ENCODE data around the gene NUDT4. TPM values are rescaled to one million over a fixed set of nuclear protein-coding genes. Genes with fewer than 3 reads are reported as not detected.

NUDT4 gene
- total and polyA plus RNA-seq, 10 of the 15 experiments (the other 5 are each of a cell fraction or from before 2014, with no cell fraction given): 26.6 to 91.6 (median 63.1) TPM

DNA sequence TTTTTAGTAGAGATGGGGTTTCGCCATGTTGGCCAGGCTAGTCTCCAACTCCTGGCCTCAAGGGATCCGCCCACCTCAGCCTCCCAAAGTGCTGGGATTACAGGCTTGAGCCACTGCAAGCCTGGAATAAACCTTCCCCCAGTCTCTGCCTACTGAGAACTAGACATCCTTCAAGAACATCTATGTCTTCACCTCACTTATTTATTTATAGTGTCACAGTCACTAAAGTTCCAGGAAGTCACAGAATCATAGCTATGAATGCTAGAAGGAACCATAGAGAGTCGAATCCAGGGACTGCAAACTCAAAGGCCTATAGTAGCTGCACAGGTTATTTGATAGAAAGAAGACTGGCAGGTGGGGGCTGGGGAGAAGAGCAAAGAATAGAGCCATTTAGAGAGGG, 44.7 kb upstream of the NUDT4 start:
- Histone ChIP-seq H3K4me3 (no peak overlapping the region), H3K79me2 (ENCODE audit: control insufficient read depth, insufficient read depth, low read length) (no peaks in the 10 kb centered on the region), H3K9ac (ENCODE audit: control insufficient read depth, insufficient read depth, low read length) (no peak overlapping the region), H3K36me3 (ENCODE audit: control insufficient read depth in 2 of 2, insufficient read depth in 2 of 2, low read length in 1 of 2) (no peaks in the 10 kb centered on the region), H3K27ac (ENCODE audit: control insufficient read depth, insufficient read depth) (no peak overlapping the region), H4K20me1 (ENCODE audit: control insufficient read depth, insufficient read depth) (no peaks in the 10 kb centered on the region), H2AFZ (ENCODE audit: control insufficient read depth, low read depth, low read length) (no peak overlapping the region), H3K9me3 (replicated peaks; ENCODE audit: control insufficient read depth, insufficient read depth, low read length) (no peaks in the 10 kb centered on the region), H3K27me3 (replicated peaks in 1 of 2; ENCODE audit: control insufficient read depth in 2 of 2, insufficient read depth in 2 of 2, low read length in 1 of 2) (no peaks in the 10 kb centered on the region), H3K4me1 (ENCODE audit: control insufficient read depth, insufficient read depth, low read length) (no peaks in the 10 kb centered on the region), H3K4me2 (ENCODE audit: control insufficient read depth, insufficient read depth) (no peak overlapping the region)
- POLR2A ChIA-PET: no interaction called here
- ATAC-seq: no peak
- DNase-seq (ENCODE audit: low read depth, low spot score): no peak
- FAIRE-seq: no peak
- in situ Hi-C loops (cut with MboI) (no loop called here), intact Hi-C loops (cut with micrococcal nuclease; ENCODE audit: unreplicated experiment) (no loop called here)
- 79% methylated on average over 3 of the region's 3 CpGs for WGBS (ENCODE audit: insufficient coverage, insufficient replicate concordance, low lambda C conversion rate, missing lambda C conversion rate)
- SMC1A ChIA-PET (ENCODE audit: uncharacterized antibody, unreplicated experiment): interaction anchor here (1.0 to 1.4 kb wide), 2 partner anchors 17 to 37 kb away, joined by 3 read pairs; no protein-coding TSS in a partner anchor
- CTCF ChIA-PET: no interaction called here
- BruUV-seq (replicated peaks): no TSS peak
- RAD21 ChIA-PET (ENCODE audit: unreplicated experiment): interaction anchor here (0.6 to 0.8 kb wide), 2 partner anchors 33 to 324 kb away, joined by 3 read pairs; no protein-coding TSS in a partner anchor
- TF ChIP-seq NR2C1 (IDR thresholded peaks at IDR 0.05): no peak
- TF ChIP-seq RAD51 (IDR thresholded peaks at IDR 0.05): no peak
- no peak for TF ChIP-seq NR2C2 (IDR thresholded peaks at IDR 0.05; ENCODE audit: borderline replicate concordance, control insufficient read depth, insufficient read length, low read depth)
- no peak for TF ChIP-seq SREBF1 (IDR thresholded peaks at IDR 0.05; ENCODE audit: low read length)
- no peak for TF ChIP-seq POU2F2 (IDR thresholded peaks at IDR 0.05; ENCODE audit: borderline replicate concordance, low read depth, low read length)
- TF ChIP-seq POLR2AphosphoS2 (IDR thresholded peaks at IDR 0.05; ENCODE audit: low read depth, low read length): no peak
- TF ChIP-seq KLF5 (IDR thresholded peaks at IDR 0.05; ENCODE audit: partially characterized antibody): no peak
- TF ChIP-seq ZBTB40 (IDR thresholded peaks at IDR 0.05; ENCODE audit: borderline replicate concordance): no peak
- TF ChIP-seq KDM1A (IDR thresholded peaks at IDR 0.05; ENCODE audit: borderline replicate concordance): no peak
- TF ChIP-seq CHD1 (IDR thresholded peaks at IDR 0.05; ENCODE audit: low read depth, low read length): no peak
- TF ChIP-seq ATF3 (IDR thresholded peaks at IDR 0.05; ENCODE audit: borderline replicate concordance, extremely low read depth, low read depth, low read length): no peak
- TF ChIP-seq, protein P1, sequence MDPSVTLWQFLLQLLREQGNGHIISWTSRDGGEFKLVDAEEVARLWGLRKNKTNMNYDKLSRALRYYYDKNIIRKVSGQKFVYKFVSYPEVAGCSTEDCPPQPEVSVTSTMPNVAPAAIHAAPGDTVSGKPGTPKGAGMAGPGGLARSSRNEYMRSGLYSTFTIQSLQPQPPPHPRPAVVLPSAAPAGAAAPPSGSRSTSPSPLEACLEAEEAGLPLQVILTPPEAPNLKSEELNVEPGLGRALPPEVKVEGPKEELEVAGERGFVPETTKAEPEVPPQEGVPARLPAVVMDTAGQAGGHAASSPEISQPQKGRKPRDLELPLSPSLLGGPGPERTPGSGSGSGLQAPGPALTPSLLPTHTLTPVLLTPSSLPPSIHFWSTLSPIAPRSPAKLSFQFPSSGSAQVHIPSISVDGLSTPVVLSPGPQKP (IDR thresholded peaks at IDR 0.05; ENCODE audit: low read depth, low read length): no peak
- TF ChIP-seq FOS (IDR thresholded peaks at IDR 0.05; ENCODE audit: borderline replicate concordance, extremely low read depth, insufficient read length): no peak
- no peak for TF ChIP-seq ZNF274 (IDR thresholded peaks at IDR 0.05; ENCODE audit: insufficient read depth, insufficient read length)
- no peak for TF ChIP-seq ZBTB4 (CRISPR knock-in tag; IDR thresholded peaks at IDR 0.05)
- TF ChIP-seq SMAD5 (IDR thresholded peaks at IDR 0.05; ENCODE audit: low read depth): no peak
- no peak for TF ChIP-seq CHD4 (IDR thresholded peaks at IDR 0.05)

Data from GM12878 (cell line).